ENCODE results near the gene CLPSL2. TPM values are rescaled to one million over a fixed set of nuclear protein-coding genes. Genes with fewer than 3 reads are reported as not detected.

CLPSL2 gene
- total and polyA plus RNA-seq, 2 experiments from 2014 or later = not detected

DNA sequence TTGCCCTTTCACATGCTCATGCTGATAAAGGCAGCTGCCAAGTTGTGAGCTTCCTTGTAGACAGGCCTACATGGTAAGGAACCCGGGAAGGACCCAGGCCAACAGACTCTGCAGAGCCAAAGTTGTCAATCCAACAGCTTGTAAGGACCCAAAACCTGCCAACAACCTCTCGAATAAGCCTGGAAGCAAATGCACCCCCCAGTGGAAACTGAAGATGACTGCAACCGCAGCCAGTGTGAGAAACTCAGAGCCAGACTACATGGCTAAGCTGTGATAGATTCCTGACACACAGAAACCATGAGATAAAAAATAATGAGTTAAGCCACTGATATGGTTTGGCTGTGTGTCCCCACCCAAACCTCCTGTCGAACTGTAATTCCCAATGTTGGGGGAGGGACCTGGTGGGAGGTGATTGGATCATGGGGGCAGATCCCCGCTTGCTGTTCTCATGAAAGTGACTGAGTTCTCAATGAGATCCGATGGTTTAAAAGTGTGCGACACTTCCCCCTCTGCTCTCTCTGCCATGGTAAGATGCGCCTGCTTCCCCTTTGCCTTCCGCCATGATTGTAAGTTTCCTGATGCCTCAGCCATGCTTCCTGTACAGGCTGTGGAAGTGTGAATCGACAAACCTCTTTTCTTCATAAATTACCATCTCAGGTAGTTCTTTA lies 18.8 kb upstream of the CLPSL2 start:
- no peak overlapping the region for H3K4me3 ChIP-seq
- H2AFZ ChIP-seq = no peak overlapping the region
- H3K4me1 ChIP-seq (ENCODE audit: insufficient read depth) = no peaks in the 10 kb centered on the region
- no peaks in the 10 kb centered on the region for H4K20me1 ChIP-seq (ENCODE audit: insufficient read depth, poor library complexity, severe bottlenecking)
- no peaks in the 10 kb centered on the region for H3K79me2 ChIP-seq
- 54% methylated on average over 10 of the region's 10 CpGs for WGBS (ENCODE audit: low lambda C conversion rate, missing lambda C conversion rate)
- H3K36me3 ChIP-seq (replicated peaks; ENCODE audit: insufficient read depth, low read depth) = no peaks in the 10 kb centered on the region
- TF ChIP-seq CTCF (IDR thresholded peaks at IDR 0.05; ENCODE audit: poor library complexity) (peak; percentile 40), EZH2phosphoT487 (IDR thresholded peaks at IDR 0.05; ENCODE audit: low read depth, severe bottlenecking, unreplicated experiment) (no peak), EZH2 (IDR thresholded peaks at IDR 0.05; ENCODE audit: borderline replicate concordance) (no peak)
- no peak overlapping the region for H3K27ac ChIP-seq
- DNase-seq (ENCODE audit: low spot score) = peak; percentile 54
- no peaks in the 10 kb centered on the region for H3K9me3 ChIP-seq (ENCODE audit: low read depth)
- H3K4me2 ChIP-seq = no peak overlapping the region
- no peaks in the 10 kb centered on the region for H3K9me2 ChIP-seq (replicated peaks; ENCODE audit: insufficient read depth)
- H3K27me3 ChIP-seq = peaks cover 8% of the 10 kb centered on the region

- Histone ChIP-seq H3K4me1 (ENCODE audit: insufficient read depth) (no peaks in the 10 kb centered on the region), H3K27me3 (peaks cover 25% of the 10 kb centered on the region), H3K9me2 (replicated peaks; ENCODE audit: insufficient read depth) (no peaks in the 10 kb centered on the region), H3K36me3 (replicated peaks; ENCODE audit: insufficient read depth, low read depth) (no peaks in the 10 kb centered on the region), H3K79me2 (no peaks in the 10 kb centered on the region), H3K27ac (no peak overlapping the region), H4K20me1 (ENCODE audit: insufficient read depth, poor library complexity, severe bottlenecking) (no peaks in the 10 kb centered on the region), H3K4me2 (no peak overlapping the region), H3K4me3 (no peak overlapping the region), H2AFZ (no peak overlapping the region), H3K9me3 (ENCODE audit: low read depth) (no peaks in the 10 kb centered on the region)
- WGBS (ENCODE audit: low lambda C conversion rate, missing lambda C conversion rate) = 69% methylated on average over 3 of the region's 3 CpGs
- DNase-seq (ENCODE audit: low spot score) = no peak
- TF ChIP-seq CTCF (IDR thresholded peaks at IDR 0.05; ENCODE audit: poor library complexity) = no peak
- no peak for TF ChIP-seq EZH2 (IDR thresholded peaks at IDR 0.05; ENCODE audit: borderline replicate concordance)
- no peak for TF ChIP-seq EZH2phosphoT487 (IDR thresholded peaks at IDR 0.05; ENCODE audit: low read depth, severe bottlenecking, unreplicated experiment)
Observed at GRCh38 chr6:35759426-35759825, 17.0 kb upstream of the CLPSL2 start.

GRCh38 chr6:35765739-35766138 lies 10.7 kb upstream of the CLPSL2 start:
- H3K9me3 ChIP-seq (ENCODE audit: low read depth) = no peaks in the 10 kb centered on the region
- H3K4me2 ChIP-seq = no peak overlapping the region
- H3K9me2 ChIP-seq (replicated peaks; ENCODE audit: insufficient read depth) = no peaks in the 10 kb centered on the region
- H3K4me1 ChIP-seq (ENCODE audit: insufficient read depth) = no peaks in the 10 kb centered on the region
- TF ChIP-seq CTCF (IDR thresholded peaks at IDR 0.05; ENCODE audit: poor library complexity) (no peak), EZH2 (IDR thresholded peaks at IDR 0.05; ENCODE audit: borderline replicate concordance) (no peak), EZH2phosphoT487 (IDR thresholded peaks at IDR 0.05; ENCODE audit: low read depth, severe bottlenecking, unreplicated experiment) (no peak)
- no peaks in the 10 kb centered on the region for H3K79me2 ChIP-seq
- no peak overlapping the region for H3K4me3 ChIP-seq
- 91% methylated on average over 23 of the region's 23 CpGs for whole genome bisulfite sequencing (ENCODE audit: low lambda C conversion rate, missing lambda C conversion rate)
- DNase-seq (ENCODE audit: low spot score) = no peak
- peaks cover 31% of the 10 kb centered on the region for H3K27me3 ChIP-seq
- H4K20me1 ChIP-seq (ENCODE audit: insufficient read depth, poor library complexity, severe bottlenecking) = no peaks in the 10 kb centered on the region
- H3K36me3 ChIP-seq (replicated peaks; ENCODE audit: insufficient read depth, low read depth) = no peaks in the 10 kb centered on the region
- no peak overlapping the region for H2AFZ ChIP-seq
- no peak overlapping the region for H3K27ac ChIP-seq

All from hepatocyte (in vitro differentiated cells).